HL-60 (cell line): Measurements from ENCODE around the gene AOPEP.

Source experiments
- CTCF ChIP-seq: IDR thresholded peaks from one replicate; pipeline ENCODE4 v1.5.1; 2011; ENCODE audit warnings: low read length, control low read depth, inconsistent platforms; ENCODE audit not compliant: insufficient read depth
- POLR2AphosphoS5 ChIP-seq: IDR thresholded peaks from 2 replicates; pipeline ENCODE4 v1.6.1; 2012; ENCODE audit warnings: low read depth
- REST ChIP-seq: IDR thresholded peaks from 2 replicates; pipeline ENCODE4 v1.6.1; 2012; ENCODE audit warnings: low read depth; ENCODE audit not compliant: insufficient replicate concordance
- SPI1 ChIP-seq: IDR thresholded peaks from 2 replicates; pipeline ENCODE4 v1.6.1; 2012; ENCODE audit warnings: low read depth, mild to moderate bottlenecking, borderline replicate concordance

GRCh38 chr9:94864196-94864595, 137.7 kb downstream of the AOPEP start:
- TF ChIP-seq CTCF (no peak), POLR2AphosphoS5 (no peak), SPI1 (no peak), REST (no peak)
